Neural cell (in vitro differentiated cells): ENCODE results near the gene ENTPD8. TPM values are rescaled to one million over a fixed set of nuclear protein-coding genes. Genes with fewer than 3 reads are reported as not detected.

ENCODE experiments used
- H2AFZ ChIP-seq: fragments of 200-600, 300-800 bp; sonication (generic), shearing (Covaris generic); 2 replicates; pipeline ENCODE4 v1.6.0; 2014; ENCODE audit warnings: low read depth, mild to moderate bottlenecking, antibody characterized with exemption, low read length, moderate library complexity
- H3F3A ChIP-seq: fragments of 200-600 bp; shearing (Covaris generic); 2 replicates; pipeline ENCODE4 v1.6.1; 2016; ENCODE audit warnings: mild to moderate bottlenecking, moderate library complexity, mixed read lengths, antibody characterized with exemption, low read length; ENCODE audit not compliant: insufficient read depth, poor library complexity, severe bottlenecking
- H3K27ac ChIP-seq: fragments of 200-600, 300-800 bp; sonication (generic), shearing (Covaris generic); 2 replicates; pipeline ENCODE4 v1.5.1; 2014; ENCODE audit warnings: mild to moderate bottlenecking, low read length, moderate library complexity
- H3K27me3 ChIP-seq: fragments of 300-800, 200-600 bp; sonication (generic), shearing (Covaris generic); 2 replicates; pipeline ENCODE4 v1.6.0; 2014; ENCODE audit warnings: mild to moderate bottlenecking, low read depth, low read length, moderate library complexity; ENCODE audit not compliant: insufficient read depth
- H3K36me3 ChIP-seq: fragments of 300-800, 200-600 bp; sonication (generic), shearing (Covaris generic); 2 replicates; pipeline ENCODE4 v1.5.1; 2014; ENCODE audit warnings: mild to moderate bottlenecking, antibody characterized with exemption, low read length, moderate library complexity; ENCODE audit not compliant: insufficient read depth
- H3K4me2 ChIP-seq: fragments of 300-800, 200-600 bp; sonication (generic), shearing (Covaris generic); 2 replicates; pipeline ENCODE4 v1.6.0; 2014; ENCODE audit warnings: mild to moderate bottlenecking, low read length
- H3K4me3 ChIP-seq: fragments of 300-800, 200-600 bp; sonication (generic), shearing (Covaris generic); 2 replicates; pipeline ENCODE4 v1.5.1; 2014; ENCODE audit warnings: mild to moderate bottlenecking, low read length, moderate library complexity
- H3K79me2 ChIP-seq: fragments of 200-600 bp; shearing (Covaris generic); replicated peaks from 2 replicates; pipeline ENCODE4 v1.6.0; 2014; ENCODE audit warnings: mild to moderate bottlenecking, low read length, moderate library complexity; ENCODE audit not compliant: insufficient read depth
- H3K9ac ChIP-seq: fragments of 300-800, 200-600 bp; sonication (generic), shearing (Covaris generic); 2 replicates; pipeline ENCODE4 v1.6.1; 2016; ENCODE audit warnings: mild to moderate bottlenecking, low read length, mixed read lengths
- H3K9me2 ChIP-seq: fragments of 200-600 bp; shearing (Covaris generic); 2 replicates; pipeline ENCODE4 v1.6.1; 2016; ENCODE audit warnings: mild to moderate bottlenecking, low read length, mixed read lengths; ENCODE audit not compliant: insufficient read depth
- H3K9me3 ChIP-seq: fragments of 200-600, 300-800 bp; sonication (generic), shearing (Covaris generic); 2 replicates; pipeline ENCODE4 v1.6.1; 2016; ENCODE audit warnings: mild to moderate bottlenecking, mixed run types, low read length, moderate library complexity, mixed read lengths
- H4K20me1 ChIP-seq: fragments of 200-600 bp; shearing (Covaris generic); 2 replicates; pipeline ENCODE4 v1.6.1; 2016; ENCODE audit warnings: mild to moderate bottlenecking, mixed run types; ENCODE audit not compliant: insufficient read depth
- EP300 ChIP-seq: fragments of 450-650 bp; conservative IDR thresholded peaks from 2 replicates; pipeline ENCODE4 v1.6.1; 2014; ENCODE audit warnings: antibody characterized with exemption, mild to moderate bottlenecking, moderate library complexity; ENCODE audit not compliant: poor library complexity, severe bottlenecking
- EZH2 ChIP-seq: fragments of 200-600, 300-800 bp; shearing (Covaris generic), sonication (generic); IDR thresholded peaks from 2 replicates; pipeline ENCODE4 v1.6.1; 2014; ENCODE audit warnings: antibody characterized with exemption, low read length, borderline replicate concordance, mild to moderate bottlenecking; ENCODE audit not compliant: insufficient read depth, poor library complexity, severe bottlenecking
- MXI1 ChIP-seq: fragments of 450-650 bp; conservative IDR thresholded peaks from 2 replicates; pipeline ENCODE4 v1.6.1; 2014; ENCODE audit warnings: antibody characterized with exemption, mild to moderate bottlenecking; ENCODE audit not compliant: poor library complexity, severe bottlenecking
- POLR2AphosphoS5 ChIP-seq: IDR thresholded peaks from 2 replicates; pipeline ENCODE4 v1.6.1; 2012
- RAD21 ChIP-seq: fragments of 450-650 bp; conservative IDR thresholded peaks from 2 replicates; pipeline ENCODE4 v1.6.1; 2014; ENCODE audit warnings: antibody characterized with exemption, mild to moderate bottlenecking, moderate library complexity
- SMC3 ChIP-seq: fragments of 450-650 bp; conservative IDR thresholded peaks from 2 replicates; pipeline ENCODE4 v1.6.1; 2014; ENCODE audit warnings: antibody characterized with exemption, mild to moderate bottlenecking, moderate library complexity; ENCODE audit not compliant: poor library complexity
- TAF1 ChIP-seq: IDR thresholded peaks from 2 replicates; pipeline ENCODE4 v1.6.1; 2012; ENCODE audit warnings: low read depth
- polyA plus RNA-seq: library from polyadenylated mRNA; depleted of rRNA; stranded (reverse); fragments of >200 nt; gene quantifications from 2 replicates; pipeline ENCODE4 v1.2.3, GENCODE V29; 2014
- TF ChIP-seq, protein P1 (sequence below): IDR thresholded peaks from 2 replicates; pipeline ENCODE4 v1.6.1; 2012; ENCODE audit warnings: borderline replicate concordance
- TF ChIP-seq, protein P2 (sequence below): fragments of 450-650 bp; IDR thresholded peaks from 2 replicates; pipeline ENCODE4 v1.5.1; 2014; ENCODE audit warnings: antibody characterized with exemption, mild to moderate bottlenecking, moderate library complexity; ENCODE audit not compliant: poor library complexity, severe bottlenecking

ENTPD8 gene
- polyA plus RNA-seq, 1 donor from 2014 or later: not detected

DNA sequence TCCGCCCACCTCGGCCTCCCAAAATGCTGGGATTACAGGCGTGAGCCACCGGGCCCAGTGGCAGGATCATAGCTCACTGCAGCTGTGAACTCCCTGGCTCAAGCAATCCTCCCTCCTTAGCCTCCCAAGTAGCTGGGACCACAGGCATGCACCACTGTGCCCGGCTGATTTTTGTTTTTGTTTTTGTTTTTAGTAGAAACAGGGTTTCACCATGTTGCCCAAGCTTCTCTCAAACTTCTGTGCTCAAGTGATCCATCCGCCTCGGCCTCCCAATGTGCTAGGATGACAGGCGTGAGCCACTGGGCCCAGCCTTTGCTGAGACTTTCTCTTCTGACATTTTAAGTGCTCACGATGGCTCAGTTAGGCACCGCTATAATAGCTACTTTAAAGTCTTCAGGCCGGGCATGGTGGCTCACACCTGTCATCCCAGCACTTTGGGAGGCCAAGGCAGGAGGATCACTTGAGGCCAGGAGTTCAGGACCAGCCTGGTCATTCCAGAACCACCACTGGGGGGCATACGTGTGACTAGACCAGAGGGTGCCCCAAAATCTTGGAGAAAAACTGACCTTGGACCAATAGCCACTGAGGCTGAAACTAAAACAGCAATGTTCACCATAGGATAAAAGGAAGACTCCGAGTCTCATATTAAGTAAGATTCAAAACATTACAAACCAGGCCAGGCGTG is 3.1 kb upstream of the ENTPD8 start:
- H3K79me2 ChIP-seq: no peaks in the 10 kb centered on the region
- H3K36me3 ChIP-seq: no peaks in the 10 kb centered on the region
- no peak overlapping the region for H2AFZ ChIP-seq
- no peaks in the 10 kb centered on the region for H3F3A ChIP-seq
- no peak overlapping the region for H3K27ac ChIP-seq
- peaks cover 10% of the 10 kb centered on the region for H3K27me3 ChIP-seq
- no peaks in the 10 kb centered on the region for H3K9me2 ChIP-seq
- no peak overlapping the region for H3K4me2 ChIP-seq
- H4K20me1 ChIP-seq: no peaks in the 10 kb centered on the region
- TF ChIP-seq MXI1: no peak
- TF ChIP-seq, protein P1, sequence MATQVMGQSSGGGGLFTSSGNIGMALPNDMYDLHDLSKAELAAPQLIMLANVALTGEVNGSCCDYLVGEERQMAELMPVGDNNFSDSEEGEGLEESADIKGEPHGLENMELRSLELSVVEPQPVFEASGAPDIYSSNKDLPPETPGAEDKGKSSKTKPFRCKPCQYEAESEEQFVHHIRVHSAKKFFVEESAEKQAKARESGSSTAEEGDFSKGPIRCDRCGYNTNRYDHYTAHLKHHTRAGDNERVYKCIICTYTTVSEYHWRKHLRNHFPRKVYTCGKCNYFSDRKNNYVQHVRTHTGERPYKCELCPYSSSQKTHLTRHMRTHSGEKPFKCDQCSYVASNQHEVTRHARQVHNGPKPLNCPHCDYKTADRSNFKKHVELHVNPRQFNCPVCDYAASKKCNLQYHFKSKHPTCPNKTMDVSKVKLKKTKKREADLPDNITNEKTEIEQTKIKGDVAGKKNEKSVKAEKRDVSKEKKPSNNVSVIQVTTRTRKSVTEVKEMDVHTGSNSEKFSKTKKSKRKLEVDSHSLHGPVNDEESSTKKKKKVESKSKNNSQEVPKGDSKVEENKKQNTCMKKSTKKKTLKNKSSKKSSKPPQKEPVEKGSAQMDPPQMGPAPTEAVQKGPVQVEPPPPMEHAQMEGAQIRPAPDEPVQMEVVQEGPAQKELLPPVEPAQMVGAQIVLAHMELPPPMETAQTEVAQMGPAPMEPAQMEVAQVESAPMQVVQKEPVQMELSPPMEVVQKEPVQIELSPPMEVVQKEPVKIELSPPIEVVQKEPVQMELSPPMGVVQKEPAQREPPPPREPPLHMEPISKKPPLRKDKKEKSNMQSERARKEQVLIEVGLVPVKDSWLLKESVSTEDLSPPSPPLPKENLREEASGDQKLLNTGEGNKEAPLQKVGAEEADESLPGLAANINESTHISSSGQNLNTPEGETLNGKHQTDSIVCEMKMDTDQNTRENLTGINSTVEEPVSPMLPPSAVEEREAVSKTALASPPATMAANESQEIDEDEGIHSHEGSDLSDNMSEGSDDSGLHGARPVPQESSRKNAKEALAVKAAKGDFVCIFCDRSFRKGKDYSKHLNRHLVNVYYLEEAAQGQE: no peak
- TF ChIP-seq RAD21: no peak
- no peak for TF ChIP-seq TAF1
- no peak for TF ChIP-seq EZH2
- TF ChIP-seq, protein P2, sequence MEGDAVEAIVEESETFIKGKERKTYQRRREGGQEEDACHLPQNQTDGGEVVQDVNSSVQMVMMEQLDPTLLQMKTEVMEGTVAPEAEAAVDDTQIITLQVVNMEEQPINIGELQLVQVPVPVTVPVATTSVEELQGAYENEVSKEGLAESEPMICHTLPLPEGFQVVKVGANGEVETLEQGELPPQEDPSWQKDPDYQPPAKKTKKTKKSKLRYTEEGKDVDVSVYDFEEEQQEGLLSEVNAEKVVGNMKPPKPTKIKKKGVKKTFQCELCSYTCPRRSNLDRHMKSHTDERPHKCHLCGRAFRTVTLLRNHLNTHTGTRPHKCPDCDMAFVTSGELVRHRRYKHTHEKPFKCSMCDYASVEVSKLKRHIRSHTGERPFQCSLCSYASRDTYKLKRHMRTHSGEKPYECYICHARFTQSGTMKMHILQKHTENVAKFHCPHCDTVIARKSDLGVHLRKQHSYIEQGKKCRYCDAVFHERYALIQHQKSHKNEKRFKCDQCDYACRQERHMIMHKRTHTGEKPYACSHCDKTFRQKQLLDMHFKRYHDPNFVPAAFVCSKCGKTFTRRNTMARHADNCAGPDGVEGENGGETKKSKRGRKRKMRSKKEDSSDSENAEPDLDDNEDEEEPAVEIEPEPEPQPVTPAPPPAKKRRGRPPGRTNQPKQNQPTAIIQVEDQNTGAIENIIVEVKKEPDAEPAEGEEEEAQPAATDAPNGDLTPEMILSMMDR: no peak
- TF ChIP-seq EP300: no peak
- no peak for TF ChIP-seq POLR2AphosphoS5
- no peak for TF ChIP-seq SMC3
- no peaks in the 10 kb centered on the region for H3K9me3 ChIP-seq
- H3K9ac ChIP-seq: no peak overlapping the region
- no peak overlapping the region for H3K4me3 ChIP-seq

DNA sequence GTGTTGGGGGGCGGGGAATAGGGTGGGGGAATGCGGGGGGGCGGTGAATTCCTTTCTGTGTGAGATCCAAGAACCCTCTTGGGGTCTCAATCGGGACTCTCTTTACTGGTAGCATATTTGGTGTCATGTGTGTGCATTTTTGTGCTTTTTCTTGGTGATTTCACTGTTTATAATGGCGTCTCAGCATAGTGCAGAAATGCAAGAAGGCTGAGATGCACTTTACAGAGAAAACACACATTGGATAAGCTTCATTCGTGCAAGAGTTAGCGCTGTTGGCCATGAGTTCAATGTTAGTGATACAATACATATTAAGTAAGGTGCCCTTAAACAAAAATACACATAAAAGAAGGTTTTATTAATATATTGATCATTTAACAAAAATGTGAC is 771 bp upstream of the ENTPD8 start:
- Histone ChIP-seq H2AFZ (no peak overlapping the region), H3K9me2 (no peaks in the 10 kb centered on the region), H3K4me3 (no peak overlapping the region), H3F3A (no peaks in the 10 kb centered on the region), H3K36me3 (no peaks in the 10 kb centered on the region), H3K9me3 (no peaks in the 10 kb centered on the region), H3K9ac (no peak overlapping the region), H3K4me2 (no peak overlapping the region), H3K79me2 (no peaks in the 10 kb centered on the region), H4K20me1 (no peaks in the 10 kb centered on the region), H3K27me3 (peaks cover 10% of the 10 kb centered on the region), H3K27ac (no peak overlapping the region)
- TF ChIP-seq RAD21: no peak
- TF ChIP-seq, protein P2: no peak
- TF ChIP-seq SMC3: no peak
- no peak for TF ChIP-seq POLR2AphosphoS5
- TF ChIP-seq, protein P1: no peak
- no peak for TF ChIP-seq EP300
- TF ChIP-seq MXI1: no peak
- no peak for TF ChIP-seq EZH2
- no peak for TF ChIP-seq TAF1
